HG02623 (cell line): ENCODE measurements around the gene FOXP4.

Experiments
- ATAC-seq: cut with Tn5 transposase; IDR thresholded peaks from one replicate; pipeline ENCODE4 v1.9.1; 2021; ENCODE audit warnings: moderate library complexity; ENCODE audit not compliant: unreplicated experiment

FOXP4 gene

GRCh38 chr6:41546475-41546865 is 289 bp downstream of the FOXP4 start:
- ATAC-seq: peak; percentile 31

DNA sequence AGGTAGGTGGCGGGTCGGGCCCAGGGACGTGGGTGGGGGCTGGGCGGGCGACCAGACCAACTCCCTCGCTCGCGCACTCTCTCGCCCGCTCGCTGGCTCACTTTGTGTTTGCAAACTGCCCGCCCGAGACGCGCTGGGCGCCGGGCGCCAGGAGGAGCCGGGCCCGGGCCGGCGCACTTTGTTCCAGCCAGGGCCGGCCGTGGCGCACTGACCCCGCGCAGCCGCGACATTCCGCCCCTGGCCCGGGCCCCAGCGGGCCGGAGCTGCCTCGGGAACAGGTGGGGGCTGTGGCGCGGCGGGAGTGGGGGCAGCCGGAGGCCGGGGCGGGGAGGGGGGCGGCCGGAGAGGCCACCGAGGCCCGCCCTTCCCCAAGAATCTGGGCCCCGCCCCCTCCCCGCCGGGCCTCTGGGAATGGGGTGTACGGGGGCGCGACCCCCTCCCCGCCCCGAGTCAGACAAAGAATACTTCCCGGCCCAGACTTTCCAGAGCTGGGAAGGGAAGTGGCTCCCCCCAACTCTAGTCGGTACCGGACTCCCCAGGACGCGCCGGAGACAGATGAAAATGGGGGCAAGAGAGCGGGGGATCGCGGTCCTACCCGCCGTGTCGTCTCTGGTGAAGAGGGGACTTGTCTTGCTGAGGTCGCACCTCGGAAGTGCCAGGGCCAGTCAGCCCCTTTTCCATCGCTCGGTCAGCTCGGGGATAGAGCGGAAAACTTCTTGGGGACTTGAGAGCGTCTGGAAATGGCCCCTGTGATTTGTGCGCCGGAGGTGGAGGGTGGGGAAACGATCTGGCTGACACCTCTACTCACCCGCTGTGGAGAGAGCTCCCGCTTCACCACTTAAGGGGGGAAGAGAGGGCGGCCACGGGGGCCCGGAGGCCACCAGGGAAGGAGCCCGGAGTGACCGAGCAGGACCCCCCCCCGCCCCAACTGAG is 951 bp downstream of the FOXP4 start:
- peak; percentile 15 for ATAC-seq

GRCh38 chr6:41547799-41548097 is 1.6 kb downstream of the FOXP4 start:
- ATAC-seq: no peak

DNA sequence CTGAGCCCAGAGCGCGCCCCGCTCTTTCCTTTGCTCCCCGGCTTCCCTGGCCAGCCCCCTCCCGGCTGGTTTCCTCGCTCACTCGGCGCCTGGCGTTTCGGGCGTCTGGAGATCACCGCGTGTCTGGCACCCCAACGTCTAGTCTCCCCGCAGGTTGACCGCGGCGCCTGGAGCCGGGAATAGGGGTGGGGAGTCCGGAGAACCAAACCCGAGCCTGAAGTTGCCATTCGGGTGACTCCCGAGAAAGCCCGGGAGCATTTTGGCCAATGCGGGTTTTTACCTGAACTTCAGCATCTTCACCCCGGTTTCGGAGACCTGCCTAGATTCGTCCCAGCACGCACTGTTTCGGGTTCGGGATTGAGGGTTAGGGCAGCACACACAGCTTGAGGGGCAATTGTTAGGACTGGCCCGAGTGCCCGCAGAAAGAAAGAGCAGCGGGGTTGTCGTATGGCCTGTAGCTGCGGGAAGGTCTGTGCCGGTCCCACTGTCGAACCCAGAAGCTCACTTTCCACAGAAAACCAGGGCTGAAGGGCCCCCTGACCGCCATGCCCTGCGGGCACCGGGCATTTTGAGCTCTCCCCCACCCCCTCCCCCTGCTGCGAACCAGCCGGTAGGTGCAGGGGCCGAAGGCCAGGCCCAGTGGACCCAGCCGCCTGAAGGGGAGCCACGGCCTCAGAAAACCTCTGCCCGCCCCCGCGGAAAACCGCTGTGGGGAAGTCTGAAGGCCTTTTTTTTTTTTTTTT is 2.1 kb downstream of the FOXP4 start:
- no peak for ATAC-seq

GRCh38 chr6:41548841-41549642 is 2.9 kb downstream of the FOXP4 start:
- ATAC-seq: no peak

GRCh38 chr6:41549673-41550072 is 3.5 kb downstream of the FOXP4 start:
- ATAC-seq: no peak

DNA sequence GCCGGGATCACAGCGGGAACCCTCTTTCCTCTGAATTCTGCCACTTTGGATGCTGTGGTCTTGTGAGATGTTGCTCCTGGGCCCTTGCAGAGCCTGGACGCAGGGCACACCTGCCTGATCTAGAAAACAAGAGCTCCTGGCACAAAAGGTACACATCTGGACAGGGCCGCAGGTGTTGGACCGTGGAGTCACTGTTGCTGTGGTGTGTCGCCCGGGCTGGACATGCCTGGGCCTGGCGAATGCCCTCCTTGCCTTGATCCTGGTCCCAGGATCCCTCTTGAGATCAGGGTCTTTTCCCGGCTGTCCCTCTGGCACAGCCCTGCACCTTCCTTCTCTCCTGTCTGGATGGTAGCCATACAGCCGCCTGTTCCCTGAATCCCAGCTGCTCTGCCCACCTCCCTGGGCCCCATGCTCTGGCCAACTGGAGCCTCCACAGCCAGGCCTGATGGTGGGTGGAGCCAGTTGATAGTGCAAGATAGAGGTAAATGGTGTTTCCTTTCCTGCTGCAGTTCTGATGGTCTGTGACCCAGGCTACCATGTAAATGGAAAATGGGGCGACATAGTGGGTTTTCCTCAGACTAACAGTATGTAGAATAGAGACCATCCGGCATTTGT is 5.0 kb downstream of the FOXP4 start:
- no peak for ATAC-seq

GRCh38 chr6:41551857-41552256 is 5.7 kb downstream of the FOXP4 start:
- no peak for ATAC-seq

- no peak for ATAC-seq
Observed at GRCh38 chr6:41552723-41553122, 6.5 kb downstream of the FOXP4 start.

- no peak for ATAC-seq
Observed at GRCh38 chr6:41553405-41553999, 7.3 kb downstream of the FOXP4 start.

DNA sequence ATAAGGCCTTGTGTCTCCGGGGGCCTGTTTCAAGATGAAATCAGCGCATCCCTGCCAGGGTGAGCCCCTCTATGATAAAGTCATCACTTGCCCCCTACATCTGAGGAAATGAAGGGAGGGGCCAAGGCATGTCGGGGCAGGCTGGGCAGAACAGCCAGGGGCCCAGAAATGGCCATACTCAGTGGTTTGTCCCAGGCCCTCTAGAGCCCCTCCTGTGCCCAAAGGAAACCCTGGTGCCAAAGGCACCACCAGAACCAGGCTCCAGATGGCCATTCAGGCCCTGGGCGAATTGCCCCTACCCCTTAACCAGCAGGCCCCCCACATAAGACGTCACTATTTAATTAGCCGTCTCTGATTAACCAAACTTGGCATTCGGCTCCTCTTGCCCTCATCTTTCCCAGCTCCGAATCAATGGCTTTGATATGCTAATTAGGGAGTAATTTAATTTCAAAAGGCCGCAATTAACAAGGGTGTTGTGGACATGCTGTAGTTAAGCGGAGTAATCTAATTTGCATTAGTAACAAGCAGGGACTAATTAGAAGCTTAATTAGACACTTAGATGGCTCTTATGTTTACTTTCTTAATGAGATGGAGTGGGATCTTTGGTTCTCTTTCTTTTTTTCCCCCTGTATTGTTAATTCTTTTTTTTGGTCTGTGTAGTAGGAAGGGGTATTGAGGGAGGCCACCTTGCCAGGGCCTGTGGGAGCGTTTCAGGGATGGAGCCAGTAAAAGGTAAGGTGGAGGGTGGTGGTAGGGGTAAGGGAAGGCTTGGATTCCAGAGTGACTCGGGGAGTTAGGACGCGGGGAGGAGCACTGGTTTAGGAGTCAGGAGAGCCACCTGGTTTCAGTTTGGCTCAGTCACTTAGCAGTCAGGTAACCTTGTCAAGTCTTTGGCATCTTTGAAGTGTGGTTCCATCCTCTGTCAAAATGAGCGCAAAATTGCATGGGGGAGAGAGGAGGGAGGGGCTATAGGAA is 9.4 kb downstream of the FOXP4 start:
- ATAC-seq: no peak

- ATAC-seq: no peak
Observed at GRCh38 chr6:41557335-41557734, 11.2 kb downstream of the FOXP4 start.

DNA sequence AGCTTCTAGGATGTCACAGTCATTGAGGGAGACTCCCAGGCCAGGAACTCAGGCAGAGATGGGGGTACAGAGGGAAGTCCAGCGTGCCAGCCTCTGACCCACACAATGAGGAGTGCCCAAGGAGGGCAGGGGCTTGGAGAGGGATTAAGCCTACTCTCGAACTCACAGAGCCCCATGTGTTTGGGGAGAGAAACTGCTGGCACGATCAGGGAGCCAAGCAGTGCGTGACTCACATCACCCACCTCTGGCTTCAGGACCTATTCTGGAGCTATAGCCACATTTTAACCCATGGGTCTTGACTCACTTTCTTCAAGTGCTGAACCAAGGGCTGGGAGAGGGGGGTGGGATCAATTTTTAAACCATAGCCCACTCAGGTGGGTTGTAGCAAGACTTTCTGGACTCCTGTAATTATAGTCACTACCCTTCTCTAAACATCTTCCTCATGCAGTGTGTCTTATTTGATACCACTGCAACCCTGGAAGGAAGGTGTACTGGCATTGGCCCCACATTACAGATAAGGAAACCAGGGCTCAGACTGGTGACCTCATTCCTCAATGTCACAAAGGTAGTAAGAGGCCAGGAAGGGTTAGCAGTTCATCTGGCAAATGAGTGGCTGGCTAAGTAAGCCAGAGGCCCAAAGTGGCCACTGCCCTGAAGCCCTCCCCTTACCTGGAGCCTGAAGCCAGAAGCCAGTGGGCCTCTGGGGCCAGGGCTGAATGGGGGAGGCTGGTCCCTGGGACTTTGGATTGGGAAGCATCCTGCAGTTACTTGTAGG is 12.0 kb downstream of the FOXP4 start:
- ATAC-seq: no peak

- ATAC-seq: no peak
Observed at GRCh38 chr6:41559655-41560427, 13.7 kb downstream of the FOXP4 start.

- peak; percentile 62 for ATAC-seq
Observed at GRCh38 chr6:41560431-41561192, 14.4 kb downstream of the FOXP4 start.

- no peak for ATAC-seq
Observed at GRCh38 chr6:41561416-41561815, 15.2 kb downstream of the FOXP4 start.
